NCI-H345 treated with DMSO at 0.1 percent for 48 hours (cell line): ENCODE data around the gene LIMS1.
A peak's percentile ranks its signal among the peaks of the same experiment; 100 is the strongest.

Source experiments
- DNase-seq: peaks from one replicate; lab custom pipeline; 2025; ENCODE audit not compliant: unreplicated experiment; lab: John Stamatoyannopoulos, UW

The LIMS1 gene

DNA sequence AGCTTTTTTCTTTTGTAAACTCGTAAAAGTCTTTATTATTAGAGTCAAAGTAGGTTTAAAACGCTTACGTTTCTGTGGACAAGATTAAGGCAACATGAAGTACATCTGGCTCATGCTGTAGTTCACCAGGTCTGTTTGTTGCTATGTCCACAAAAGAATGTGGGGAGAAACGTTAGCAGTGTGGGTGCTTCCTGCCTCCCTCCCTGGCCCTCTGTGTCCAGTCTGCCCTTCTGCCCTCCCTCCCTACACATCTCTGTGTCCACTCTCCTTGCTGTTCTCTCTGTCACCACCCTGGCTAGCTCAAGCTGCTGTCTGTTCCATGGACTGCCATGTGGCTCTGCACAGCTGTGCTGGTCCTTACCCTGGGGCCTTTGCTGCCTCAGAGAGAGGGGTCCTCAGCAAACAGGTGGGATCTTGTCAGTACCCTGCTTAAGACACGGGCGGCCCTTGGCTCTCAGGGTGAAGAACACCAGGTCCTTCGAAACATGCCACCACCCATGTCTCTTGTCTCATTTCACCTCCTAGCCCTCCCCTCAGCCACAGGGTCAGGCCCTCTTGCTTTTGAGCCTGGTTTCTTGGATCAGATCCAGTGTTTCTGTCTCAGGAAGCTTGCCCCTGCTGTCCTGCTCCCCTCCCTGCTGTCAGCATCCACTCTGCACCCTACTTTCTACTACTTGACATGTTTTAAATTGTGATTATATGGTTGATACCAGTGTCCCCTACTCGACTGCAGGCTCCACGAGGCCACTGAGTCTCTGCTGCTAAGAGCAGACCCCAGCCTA lies 79.2 kb downstream of the LIMS1 start:
- no peak for DNase-seq

DNA sequence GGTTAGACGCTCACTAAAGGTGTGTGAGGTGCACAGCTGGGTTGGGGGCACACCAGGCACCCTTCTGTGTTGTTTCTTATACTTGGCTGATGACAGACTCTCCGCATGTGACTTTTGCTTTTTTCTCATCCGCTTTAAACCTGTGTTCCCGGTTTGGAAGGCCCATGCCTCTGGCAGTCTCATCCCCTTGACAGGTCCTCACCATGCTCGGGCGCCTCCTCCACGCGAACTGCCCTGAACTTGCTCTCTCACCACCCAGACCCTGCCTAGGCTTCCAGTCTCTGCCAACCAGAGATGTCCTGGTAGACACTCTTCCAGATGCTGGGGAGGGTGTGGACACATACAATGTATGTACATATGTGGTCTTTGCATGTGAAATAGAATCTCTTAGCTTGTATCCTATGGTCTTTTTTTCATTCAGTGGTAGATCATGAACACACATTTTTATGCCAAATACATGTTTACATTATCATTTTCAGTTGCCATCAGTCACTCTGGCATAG lies 79.8 kb downstream of the LIMS1 start:
- DNase-seq: no peak

DNA sequence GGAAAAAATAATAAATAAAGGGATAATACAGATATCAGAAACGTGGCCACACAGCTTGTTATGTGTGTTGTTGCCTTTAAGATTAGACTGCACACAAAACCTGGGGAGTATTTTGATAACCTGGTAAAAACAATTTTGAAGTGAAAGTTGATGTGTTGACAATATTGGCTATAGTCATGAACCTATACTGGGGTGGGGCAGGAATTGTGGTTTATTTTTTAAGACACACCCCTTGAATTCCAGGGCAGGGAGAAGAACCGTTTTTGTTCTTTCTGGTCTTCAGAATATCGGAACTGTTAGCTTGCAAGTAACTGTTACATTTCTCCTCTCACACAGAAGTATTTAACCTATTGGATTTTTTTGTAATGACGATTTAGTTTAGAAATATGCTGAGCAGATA lies 80.4 kb downstream of the LIMS1 start:
- DNase-seq: no peak

DNA sequence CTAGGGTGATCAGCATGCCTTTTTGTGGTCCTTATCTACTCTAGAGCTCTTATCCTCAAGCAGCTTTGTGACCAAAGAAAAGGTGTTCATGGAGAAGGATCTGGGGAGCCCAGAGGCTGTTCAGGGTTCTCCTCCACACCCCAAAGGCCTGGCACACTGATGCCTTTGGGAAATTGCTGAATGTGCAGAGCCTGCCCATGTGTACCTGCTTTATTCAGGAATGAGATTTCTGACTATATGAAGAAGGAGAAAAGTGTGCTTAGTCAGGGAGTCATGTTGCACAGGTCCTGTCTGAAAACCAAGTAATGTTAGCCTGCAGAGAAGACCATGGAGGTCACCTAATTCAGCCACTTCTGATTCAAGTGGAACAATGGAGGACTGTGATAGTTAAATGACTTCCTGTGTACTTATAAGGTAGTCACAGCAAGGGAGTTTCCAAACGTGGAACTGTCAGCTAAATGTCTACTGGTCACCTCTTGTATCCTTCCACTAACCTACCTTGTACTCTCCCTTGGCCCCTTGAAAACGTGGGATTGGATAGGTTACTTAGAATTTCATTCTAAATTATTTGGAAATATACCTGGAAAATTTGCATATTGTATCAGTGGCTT lies 81.3 kb downstream of the LIMS1 start:
- DNase-seq: no peak

DNA sequence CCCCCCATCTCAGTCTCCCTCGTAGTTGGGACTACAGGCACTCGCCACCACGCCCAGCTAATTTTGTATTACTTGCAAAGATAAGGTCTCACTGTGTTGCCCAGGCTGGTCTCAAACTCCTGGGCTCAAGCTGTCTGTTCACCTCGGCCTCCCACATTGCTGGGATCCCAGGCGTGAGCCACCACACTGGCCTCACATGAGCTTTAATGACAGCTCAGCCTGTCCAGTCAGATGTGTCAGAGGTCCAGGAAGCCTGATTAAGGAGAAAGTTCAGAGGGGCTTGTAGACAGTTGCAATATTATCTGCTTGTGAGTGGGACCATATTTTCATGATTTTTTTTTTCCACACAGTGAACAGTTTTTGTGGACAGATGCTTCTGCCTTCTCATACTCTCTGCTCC lies 82.0 kb downstream of the LIMS1 start:
- no peak for DNase-seq

DNA sequence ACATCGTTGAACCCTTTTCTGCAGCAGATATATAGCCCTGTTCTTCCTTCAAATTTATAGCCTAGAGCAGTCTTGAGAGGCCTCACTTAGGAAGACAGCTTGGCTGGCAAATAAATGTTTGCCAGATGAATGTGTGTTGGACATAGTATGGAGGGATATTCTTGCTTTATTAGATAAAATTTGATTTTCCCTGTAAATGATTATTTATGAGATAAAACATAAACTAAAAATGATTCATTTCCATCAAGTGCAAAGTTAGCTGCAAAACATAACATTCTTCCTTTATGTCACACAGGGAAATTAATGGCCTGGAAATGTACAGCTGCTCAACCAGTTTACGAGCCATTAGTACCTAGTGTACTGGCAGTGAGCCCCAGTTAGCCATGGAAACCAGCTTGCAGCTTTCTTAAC lies 82.5 kb downstream of the LIMS1 start:
- DNase-seq: no peak

DNA sequence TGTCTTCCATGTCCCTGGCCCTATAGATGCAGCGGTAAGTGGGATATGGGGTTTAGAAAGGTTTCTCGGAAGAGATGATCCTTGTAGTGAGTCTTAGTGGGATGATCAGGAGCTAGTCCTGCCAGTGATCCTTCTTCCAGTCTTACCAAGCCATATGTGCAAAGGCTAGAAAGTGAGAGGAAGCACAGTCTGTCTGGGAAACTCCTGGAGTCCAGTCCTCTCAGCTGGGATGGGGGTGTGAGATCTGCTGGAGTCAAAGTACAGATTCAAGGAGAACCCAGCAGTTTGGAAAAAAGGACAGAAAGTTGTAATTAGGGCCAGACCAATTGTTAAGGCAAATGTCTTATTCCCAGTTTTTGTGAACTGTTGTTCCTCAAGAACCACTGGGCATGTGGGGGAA lies 83.3 kb downstream of the LIMS1 start:
- no peak for DNase-seq

DNA sequence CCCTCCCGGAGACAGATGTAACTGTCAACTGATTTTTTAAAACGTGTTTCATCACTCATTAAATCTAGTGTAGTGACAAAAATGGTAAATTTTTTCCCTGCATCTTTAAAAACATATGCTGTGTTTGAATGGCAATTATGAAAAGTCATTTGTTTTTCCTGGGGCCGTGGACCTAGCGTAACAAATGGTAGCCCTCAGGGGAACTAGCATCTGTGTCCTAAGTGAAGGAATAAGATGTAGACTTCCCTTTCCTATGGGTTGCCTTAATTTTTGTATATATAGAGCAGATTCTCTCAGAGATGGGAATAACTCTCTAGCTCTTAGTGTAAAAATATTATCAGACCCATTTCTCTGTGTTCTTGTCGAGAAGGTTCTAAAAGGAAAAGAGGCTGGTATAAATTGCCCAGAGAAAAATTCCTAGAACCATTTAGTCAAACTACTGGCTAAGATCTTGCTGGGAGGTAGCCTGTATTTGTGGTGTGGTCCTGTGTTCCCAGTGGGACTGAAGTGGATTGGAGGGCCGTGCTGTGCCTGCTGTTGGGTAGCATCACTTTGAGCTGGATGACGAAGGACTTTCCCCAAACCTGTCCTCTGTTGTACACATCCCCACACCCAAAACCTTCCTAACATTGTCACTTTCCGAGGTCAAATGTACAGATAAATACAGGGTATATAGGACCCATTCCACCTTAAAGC lies 85.8 kb downstream of the LIMS1 start:
- no peak for DNase-seq

DNA sequence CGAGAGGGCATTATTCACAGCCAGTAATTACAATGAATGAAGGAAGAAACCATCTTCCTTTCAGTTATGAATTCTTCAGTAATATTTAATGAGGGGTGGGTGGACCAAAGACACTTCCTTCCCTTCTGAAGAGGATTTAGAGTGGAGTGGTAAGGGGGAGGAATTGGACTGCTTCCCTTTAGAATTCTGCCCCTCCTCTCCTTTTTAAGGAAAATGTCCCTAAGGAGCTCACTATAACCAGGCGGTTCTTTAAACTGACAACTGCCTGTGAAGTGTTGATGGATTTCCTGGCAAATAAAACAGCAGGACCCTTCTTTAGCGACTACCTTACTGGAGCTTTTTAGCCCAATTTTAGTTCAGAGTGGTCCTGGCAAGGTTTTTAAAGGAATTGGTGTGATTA lies 86.4 kb downstream of the LIMS1 start:
- no peak for DNase-seq

DNA sequence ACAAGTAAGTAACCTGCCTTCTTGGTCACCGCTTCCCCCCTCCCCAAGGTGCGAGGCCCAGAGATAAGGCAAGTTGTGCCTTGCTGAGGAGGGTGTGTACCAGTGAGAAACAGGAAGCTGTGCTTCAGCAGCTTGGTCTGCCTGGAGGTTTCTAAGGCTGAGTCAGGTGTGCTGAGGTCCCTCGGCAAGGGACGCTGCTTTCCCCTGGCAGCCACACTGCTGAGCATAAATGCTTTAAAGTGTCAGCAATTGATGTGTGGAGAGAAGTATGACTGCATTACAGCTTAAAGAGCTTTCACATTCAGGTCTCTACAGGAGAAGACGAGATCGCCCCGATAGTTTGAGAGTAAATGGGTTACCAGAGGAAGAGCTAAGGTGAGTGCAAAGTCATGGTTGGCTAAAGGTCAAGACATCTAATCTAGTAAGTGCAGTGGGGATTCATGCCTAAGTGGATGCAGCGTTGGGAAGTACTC lies 86.9 kb downstream of the LIMS1 start:
- peak; percentile 45 for DNase-seq

DNA sequence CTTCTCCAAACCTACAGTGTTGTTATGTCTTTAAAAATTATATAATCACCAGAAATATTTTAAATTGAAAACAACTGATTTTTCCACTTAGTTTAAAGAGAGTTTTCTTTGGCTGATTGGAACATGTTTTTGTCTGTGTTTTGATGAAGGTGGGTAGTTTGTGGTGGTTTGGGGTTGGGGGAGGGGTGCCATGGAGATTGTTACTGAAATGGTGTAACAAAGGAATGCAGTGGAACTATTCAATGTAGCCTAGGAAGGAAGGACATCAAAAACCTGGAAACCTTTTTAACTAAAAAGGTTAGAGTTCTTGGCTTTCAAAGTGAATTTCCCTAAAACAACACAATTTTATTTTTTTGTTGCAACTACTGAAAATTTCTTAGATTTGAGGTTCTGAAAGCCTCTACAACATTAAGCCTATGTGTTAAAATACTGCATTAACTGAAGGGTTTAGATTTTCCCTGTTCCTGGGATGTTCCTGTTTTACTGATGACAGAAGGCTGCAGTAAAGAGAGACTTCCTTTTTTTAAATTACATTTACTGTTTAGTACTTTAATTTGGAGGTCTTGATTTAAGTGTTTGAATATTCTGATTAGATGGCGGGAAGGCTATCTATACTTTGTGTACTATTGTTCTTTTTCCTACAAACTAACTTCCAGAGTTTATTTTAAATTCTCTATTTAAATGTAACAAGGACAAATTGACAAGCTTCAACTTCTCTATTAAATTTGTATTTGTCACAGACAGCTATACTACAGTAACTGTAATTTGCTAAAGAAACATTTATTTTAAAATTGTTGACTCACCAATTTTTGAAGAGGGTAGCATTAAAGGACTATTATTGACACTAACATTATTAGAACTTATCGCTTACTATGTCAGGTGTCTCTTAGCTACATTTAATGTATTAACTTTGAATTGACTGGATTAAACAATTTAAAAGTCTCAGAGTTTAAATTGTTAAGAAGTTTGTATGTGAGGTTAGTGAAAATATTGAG lies 87.7 kb downstream of the LIMS1 start:
- DNase-seq: no peak

DNA sequence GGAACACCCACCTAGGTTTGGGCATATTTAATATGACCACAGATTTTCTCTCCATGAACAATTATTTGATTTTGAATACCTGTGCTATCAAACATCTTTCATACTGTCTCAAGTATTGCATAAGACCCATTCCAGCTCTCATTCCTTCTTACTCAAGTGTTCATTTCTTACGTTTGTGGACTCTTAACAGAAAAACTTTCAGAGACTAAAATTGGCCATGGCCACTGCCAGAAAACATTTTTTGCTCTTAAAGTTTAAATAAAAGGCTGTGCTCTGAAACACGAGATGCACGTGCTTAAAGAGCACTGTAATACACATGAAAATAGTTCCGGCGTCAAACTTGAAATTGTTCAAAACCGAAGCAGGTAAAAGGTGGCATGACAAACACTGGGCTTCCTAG lies 89.3 kb downstream of the LIMS1 start:
- DNase-seq: no peak

DNA sequence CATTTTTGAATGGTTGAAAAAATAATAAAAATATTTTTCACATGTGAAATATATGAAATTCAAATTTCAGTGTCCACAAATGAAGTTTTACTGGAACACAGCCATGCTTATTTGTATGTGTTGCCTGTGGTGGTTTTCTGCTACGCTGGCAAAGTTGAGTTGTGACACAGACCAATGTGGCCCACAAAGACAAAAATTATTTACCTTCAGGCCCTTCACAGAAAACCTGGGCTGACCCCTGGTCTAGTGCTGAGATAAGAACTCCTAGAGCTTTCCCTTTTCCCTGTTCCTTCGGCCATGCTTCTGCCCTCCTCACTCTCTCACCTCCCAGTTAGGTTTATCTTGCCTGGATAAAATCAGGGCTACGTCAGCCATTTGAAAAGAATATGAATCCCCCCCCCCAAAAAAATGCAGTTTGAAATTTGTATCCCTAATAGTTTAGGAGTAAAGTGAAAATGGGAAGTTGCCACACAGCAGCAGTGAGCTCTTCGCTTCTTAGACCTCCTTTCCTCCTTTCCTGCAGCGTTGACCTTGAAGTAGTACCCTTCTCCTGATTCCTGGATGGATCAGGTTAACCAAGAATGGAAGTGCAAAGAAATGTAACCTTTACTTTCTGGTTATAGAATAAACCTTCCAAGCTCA lies 91.0 kb downstream of the LIMS1 start:
- DNase-seq: no peak

DNA sequence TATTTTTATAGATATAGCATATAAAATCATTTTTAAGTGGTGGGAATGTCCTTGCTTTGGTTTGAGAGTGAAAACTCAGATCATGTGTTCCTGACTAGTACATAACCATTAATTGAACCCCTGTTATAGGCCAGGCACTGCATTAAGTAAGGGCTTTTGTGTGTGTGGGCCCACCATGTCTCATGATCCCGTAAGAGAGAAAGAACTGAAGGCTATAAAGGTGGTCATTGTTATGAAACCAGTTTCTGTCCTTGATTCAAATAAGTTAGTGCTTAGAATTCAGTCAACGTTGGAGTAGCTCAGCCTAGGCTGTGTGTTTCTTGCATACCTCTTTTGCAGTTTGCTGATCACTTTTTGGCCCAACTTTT lies 91.5 kb downstream of the LIMS1 start:
- no peak for DNase-seq

DNA sequence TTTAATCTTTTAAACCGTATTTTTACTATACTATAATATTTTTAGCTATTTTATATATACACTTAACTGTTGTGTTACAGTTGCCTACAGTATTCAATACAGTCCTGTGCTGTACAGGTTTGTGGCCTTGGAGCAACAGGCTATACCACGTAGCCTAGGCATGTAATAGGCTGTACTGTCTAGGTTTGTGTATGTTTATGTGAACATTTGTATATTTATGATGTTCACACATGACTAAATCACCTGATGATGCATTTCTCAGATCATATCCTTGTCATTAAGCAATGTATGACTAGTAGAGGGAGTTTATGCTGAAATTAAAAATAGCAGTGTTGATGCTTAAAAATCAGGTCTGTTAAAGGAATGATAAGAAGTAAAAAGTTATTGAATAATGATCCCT lies 92.7 kb downstream of the LIMS1 start:
- DNase-seq: no peak

DNA sequence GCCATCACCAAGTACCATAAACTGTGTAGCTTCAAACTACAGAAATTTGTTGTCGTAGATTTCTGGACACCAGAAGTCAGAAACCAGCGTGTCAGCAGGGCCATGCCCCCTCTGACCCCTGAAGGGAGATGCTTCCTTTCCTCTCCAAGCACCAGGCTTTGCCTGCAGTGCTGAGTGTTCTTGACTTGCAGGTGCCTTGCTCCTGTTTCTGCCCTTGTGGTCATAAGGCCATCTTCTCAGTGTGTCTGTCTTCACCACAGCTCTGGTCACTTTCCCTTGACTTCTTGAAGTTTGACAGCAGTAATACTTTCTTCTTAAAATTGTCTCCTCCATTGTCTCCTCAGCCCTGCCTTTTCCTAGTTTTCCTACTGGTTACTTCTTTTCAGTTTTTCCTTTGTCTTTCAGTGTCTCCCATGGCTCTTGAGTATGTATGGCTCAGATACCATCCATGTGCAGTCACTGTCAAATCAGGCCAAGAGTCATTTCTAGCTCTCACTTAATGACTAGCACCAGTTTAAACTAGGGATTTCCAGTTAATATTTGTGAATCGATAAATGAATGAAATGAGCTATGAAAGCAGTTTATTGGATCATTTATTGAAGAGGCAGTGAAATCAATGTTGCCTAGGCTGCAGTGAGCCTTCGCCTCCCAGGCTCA lies 93.8 kb downstream of the LIMS1 start:
- no peak for DNase-seq

DNA sequence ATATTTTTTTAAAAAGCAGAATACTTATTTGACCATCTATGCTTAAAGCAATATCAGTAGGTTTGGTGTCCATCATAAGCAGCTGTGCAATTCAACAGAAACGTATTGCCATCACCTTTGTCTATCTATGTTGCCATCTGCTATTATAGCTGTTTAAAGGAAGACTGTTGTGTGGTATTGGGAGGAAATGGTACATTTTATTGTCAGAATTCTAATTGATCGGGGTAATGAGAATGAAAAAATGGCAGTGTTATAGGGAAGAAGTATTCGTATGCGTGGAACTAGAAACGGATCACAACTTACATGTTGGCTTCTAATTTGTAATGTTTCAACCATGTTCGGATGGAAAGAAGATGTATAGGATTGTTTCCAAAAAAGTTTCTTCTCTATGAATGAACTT lies 94.7 kb downstream of the LIMS1 start:
- no peak for DNase-seq

DNA sequence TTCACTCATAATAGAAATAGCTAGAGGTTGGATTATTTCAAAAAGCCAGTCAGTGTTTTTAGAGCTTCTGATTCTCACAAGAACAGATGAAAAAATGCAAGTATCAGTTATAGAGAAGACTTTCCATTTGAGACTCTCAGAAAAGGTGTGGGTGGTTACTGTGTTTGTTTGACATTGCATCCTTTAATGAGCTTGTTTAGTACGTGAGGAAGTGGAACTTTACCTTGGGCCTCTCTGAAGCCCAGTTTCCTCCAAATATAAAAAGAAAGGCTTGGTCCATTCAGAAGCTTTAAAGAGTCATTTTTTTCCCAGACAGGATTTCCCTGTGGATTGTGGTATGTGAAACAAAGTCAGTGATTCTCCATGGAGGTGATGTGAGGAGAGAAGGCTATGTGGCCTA lies 95.1 kb downstream of the LIMS1 start:
- no peak for DNase-seq

DNA sequence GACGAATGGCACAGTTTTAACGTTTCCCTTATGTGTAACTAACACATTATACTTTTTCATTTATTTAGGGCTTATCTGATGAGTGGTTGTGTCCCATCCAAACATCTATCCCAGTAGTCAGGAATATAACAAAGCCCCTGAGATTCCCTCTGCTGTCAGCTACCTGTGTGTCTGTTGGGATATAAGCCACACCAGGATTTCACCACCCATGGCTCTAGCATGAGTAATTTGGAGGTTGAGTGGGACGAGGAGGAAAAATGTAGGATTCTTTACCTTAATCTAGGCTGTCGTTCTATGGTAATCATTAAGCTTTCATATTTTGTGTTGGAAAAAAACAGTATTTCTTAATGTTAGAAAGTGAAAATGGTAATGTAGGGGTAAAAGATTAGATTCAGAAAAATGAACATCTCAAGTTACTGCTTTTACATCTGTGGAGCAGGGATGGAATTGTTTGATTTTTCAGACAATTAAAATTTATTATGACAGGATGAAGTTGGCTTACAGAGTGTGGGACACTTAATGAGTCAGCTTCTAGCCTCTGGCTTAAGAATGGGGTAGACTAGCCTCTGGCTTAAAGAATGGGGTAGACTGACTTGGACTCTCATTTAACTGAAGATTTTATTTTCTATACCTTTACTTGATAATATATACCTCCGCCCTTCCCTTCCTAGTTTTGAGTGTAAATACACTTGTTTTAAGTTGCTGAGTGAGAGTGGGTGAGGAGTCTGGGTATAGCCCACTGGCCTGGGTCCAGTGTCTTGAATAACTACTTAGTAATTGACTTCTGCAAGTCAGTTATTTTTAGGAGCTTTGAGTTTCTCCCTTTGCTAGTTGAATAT lies 96.5 kb downstream of the LIMS1 start:
- DNase-seq: no peak
